M059J (cell line): ENCODE data around the gene PROSER2. TPM values are rescaled to one million over a fixed set of nuclear protein-coding genes. Genes with fewer than 3 reads are reported as not detected.
A peak's percentile ranks its signal among the peaks of the same experiment; 100 is the strongest.

Experiments
- DNase-seq: peaks from one replicate; pipeline ENCODE4 v3.0.0-alpha.2; 2012; ENCODE audit warnings: low read depth
- total RNA-seq: library from RNA; depleted of rRNA; stranded (reverse); fragments of >200 nt; shearing (Covaris generic); gene quantifications from 2 replicates; pipeline ENCODE4 v1.2.3, GENCODE V29; 2014

The PROSER2 gene
- total RNA-seq, 1 experiment from 2014 or later = 4.7 TPM

- no peak for DNase-seq
Observed at GRCh38 chr10:11866199-11866925, 43.2 kb downstream of the PROSER2 start.

- DNase-seq = no peak
Observed at GRCh38 chr10:11869219-11869618, 46.1 kb downstream of the PROSER2 start.

GRCh38 chr10:11869743-11870460 lies 46.7 kb downstream of the PROSER2 start:
- DNase-seq = peak; percentile 13

GRCh38 chr10:11870461-11870780 lies 47.3 kb downstream of the PROSER2 start:
- DNase-seq = no peak

- no peak for DNase-seq
Observed at GRCh38 chr10:11870900-11871400, 47.8 kb downstream of the PROSER2 start.

GRCh38 chr10:11871466-11871865 lies 48.3 kb downstream of the PROSER2 start:
- no peak for DNase-seq

GRCh38 chr10:11874568-11875493 lies 51.7 kb downstream of the PROSER2 start:
- no peak for DNase-seq

GRCh38 chr10:11875494-11876281 lies 52.5 kb downstream of the PROSER2 start:
- peak; percentile 85 for DNase-seq

- DNase-seq = no peak
Observed at GRCh38 chr10:11876324-11876723, 53.2 kb downstream of the PROSER2 start.

GRCh38 chr10:11876805-11877590 lies 53.8 kb downstream of the PROSER2 start:
- DNase-seq = no peak

GRCh38 chr10:11877591-11877905 lies 54.4 kb downstream of the PROSER2 start:
- no peak for DNase-seq

GRCh38 chr10:11878776-11879175 lies 55.6 kb downstream of the PROSER2 start:
- DNase-seq = no peak

- no peak for DNase-seq
Observed at GRCh38 chr10:11879387-11880094, 56.4 kb downstream of the PROSER2 start.

GRCh38 chr10:11880151-11881029 lies 57.2 kb downstream of the PROSER2 start:
- DNase-seq = no peak

- no peak for DNase-seq
Observed at GRCh38 chr10:11881030-11881476, 57.9 kb downstream of the PROSER2 start.

- DNase-seq = peak; percentile 73
Observed at GRCh38 chr10:11881477-11882417, 58.6 kb downstream of the PROSER2 start.

GRCh38 chr10:11882646-11883375 lies 59.7 kb downstream of the PROSER2 start:
- DNase-seq = peak; percentile 59
